ENCODE results near the gene PPP1R27.
"Not testable (repeated sequence)": the region's sequence is repeated elsewhere in the genome, so short reads cannot be mapped to it uniquely, and the experiment has no call there.

PPP1R27 gene

DNA sequence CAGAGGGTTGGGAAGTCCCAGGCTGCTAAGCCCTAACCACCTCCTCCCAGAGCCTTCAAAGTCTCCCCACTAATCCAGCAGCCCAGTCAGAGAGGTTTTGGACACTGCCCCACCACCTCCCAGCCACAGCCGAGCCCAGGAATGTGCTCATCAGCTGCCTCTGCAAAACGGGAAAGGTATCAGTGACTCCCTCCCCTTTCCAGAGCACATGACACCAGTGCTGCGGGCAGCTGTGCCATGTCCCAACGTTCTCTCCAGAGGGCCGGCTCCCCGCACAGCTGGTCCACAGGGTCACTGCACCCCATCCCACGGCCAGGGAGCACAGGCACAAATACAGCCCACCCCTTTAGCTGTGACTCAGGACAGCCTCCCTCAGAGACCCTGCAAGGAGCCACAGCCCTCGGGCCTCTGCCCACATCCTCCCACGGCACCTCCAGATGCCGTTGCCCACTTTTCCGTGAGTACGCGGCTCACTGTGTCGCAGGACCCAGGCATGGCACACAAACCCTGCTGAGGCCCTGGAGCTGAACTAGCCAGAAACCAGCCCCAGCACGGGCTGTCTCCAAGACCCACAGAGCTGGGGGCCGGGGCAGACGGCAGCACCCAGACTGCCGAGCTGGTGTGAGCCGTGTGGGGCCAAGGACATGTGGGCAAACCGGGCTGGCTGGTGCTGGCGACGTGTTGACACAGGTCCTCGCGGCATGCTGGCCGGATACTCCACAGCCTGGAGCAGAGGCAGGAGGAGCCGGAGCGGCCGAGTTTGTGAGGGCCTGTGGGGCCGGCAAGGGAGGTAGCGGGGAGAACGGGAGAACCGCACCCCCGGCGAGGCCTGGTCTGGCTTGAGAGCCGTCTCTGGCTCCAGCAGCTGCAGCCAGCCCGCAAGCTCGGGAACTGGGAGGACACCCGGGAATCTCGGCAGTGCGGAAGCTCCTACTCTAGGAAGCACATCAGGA, 6.3 kb upstream of the PPP1R27 start:
- no peak for DNase-seq (ENCODE audit: low read depth)

DNA sequence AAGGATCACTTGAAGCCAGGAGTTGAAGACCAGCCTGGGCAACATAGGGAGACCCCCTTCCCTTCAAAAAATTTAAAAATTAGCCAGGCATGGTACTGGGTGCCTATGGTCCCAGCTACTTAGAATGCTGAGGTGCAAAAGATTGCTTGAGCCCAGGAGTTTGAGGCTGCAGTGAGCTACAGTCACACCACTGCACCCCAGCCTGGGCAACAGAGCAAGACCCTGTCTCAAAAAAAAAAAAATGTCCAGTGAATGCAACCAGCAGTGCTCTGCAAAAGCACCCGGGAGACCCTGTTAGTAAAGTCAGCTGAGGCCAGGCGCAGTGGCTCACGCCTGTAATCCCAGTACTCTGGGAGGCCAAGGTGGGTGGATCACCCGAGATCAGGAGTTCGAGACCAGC, 5.2 kb upstream of the PPP1R27 start:
- DNase-seq (ENCODE audit: low read depth) = not testable (repeated sequence)

DNA sequence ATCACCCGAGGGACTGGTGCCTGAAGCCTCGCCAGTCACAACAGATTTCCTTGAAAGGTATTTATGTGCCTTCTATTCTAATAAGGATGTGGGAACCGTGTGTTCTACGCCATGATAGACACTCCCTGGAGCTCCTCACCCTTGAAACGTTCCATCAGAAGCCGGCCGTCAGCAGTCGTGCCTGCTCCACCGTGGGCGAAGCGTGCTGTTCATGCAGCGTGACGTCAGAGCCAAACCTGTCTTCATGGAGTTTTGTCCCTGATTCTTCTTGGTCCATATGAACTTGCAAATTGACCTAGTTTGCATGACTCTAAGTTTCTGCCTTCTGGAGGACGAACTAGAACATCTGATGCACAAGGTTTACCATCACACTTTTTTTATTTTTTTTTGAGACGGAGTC, 4.5 kb upstream of the PPP1R27 start:
- no peak for DNase-seq (ENCODE audit: low read depth)

DNA sequence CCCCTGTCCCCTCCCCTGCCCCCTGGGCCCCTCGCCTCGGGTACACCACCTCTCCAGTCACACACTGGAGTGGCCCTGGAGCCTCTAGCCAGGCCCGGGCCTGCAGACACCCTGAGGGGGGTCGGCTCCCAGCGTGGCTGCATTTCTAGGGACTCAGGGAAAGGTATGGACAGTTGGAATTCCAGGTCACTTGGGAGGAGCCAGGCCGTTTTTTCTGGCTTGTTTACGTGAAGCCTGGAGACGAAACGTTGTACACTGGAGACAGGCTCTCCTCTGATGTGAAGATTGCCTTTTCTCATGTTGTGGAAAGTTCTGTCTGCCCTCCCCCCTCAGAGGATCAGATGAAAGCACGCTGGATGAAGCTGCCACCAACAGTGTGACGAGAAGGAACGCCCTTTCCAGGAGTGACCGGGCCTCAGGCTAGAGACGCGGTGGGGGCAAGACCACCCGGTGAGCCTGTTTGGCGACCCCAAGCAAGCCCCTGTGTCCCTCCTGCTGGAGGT, 4.0 kb upstream of the PPP1R27 start:
- DNase-seq (ENCODE audit: low read depth) = no peak

DNA sequence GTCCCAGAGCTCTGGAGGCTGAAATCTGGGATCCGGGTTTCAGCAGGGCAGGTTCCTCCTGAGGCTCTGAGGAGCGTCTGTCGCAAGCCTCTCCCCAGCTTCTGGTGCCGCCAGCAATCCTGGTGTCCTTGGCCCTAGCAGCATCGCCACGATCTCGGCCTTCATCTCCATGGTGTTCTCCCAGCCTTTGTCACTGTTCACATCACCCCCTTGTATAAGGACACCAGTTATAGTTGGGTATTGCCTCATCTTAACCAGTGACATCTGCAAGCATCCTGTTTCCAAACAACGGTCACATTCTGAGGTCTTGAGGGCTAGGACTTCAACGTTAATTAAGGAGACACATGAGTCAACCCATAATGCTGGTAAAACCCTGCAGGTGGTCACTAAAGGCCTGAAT, 2.8 kb upstream of the PPP1R27 start:
- no peak for DNase-seq (ENCODE audit: low read depth)

DNA sequence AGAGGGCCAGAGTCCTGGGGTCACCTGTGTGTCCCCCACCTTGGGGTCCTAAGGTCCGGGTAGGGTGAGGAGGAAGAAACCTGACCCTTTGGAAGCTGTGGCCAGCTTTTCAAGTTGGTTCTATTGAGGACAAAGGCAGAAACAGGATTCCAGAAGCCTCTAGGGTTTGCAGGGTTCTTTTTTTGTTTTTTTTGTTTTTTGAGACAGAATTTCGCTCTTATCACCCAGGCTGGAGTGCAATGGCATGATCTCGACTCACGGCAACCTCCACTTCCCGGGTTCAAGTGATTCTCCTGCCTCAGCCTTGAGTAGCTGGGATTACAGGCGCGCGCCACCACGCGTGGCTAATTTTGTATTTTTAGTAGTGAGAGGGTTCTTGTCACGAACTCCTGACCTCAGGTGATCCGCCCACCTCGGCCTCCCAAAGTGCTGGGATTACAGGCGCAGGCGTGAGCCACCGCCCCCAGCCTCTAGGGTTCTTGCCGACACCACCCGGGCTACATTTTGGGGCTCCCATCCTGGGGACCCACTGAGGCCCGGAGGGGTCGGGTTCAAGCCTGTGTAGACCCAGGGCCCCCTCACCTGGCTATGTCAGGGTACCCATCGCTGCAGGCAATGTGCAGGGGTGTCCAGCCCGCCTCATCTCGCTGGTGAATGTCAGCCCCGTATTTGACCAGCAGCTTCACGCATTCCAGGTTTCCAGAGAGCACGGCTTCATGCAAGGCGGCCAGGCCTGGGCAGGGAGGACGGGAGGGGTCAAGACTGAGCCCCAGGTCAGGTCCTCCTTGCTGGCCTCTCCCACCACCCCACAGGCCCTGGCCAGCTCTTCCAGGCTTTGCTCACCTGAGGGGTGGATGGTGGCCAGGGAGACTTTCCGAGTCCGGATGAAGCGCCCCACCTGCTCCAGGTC, 674 bp downstream of the PPP1R27 start:
- DNase-seq (ENCODE audit: low read depth) = no peak

DNA sequence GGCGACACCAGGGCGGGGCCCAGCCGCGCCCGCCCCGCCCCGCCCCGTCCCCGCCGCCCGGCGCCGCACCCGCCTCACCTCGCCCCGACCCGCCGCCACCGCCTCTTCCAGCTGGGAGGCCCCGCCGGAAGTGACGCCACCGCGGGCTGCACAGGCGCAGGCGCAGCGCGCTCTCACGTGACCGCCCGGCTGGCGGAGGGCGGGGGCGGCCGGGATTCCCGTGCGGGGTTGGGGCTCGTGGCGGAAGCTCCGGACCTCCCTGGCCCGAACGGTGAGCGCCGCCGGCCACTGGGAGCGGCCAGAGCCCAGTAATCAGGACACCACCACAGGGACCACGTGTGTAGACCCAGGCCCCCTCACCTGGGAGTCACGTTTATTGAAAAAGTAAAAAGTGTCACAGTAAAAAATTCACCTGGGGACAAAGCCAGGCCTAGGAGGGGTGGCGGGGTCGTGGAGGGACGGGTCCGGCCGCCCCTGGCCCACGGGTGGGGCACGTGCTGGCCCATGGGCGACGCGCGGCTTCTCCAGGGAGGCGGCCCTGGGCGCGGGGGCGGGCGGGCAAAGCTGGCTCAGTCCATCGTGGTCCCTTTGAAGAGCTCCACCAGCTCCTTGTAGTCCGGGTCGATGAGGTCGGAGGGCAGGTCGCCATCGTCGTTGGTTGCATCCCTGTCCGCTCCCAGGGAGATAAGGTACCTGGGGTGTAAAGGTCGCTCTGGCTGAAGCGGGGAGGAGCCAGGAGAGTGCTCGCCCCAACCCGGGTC, 1.5 kb downstream of the PPP1R27 start, which contains the start of gene MCRIP1:
Gene MCRIP1 (minus strand): TSS at position 132 of the 761 bp plus-strand sequence. CDS start 8,785 bp downstream, outside the sequence.
- peak; percentile 96 for DNase-seq (ENCODE audit: low read depth)

DNA sequence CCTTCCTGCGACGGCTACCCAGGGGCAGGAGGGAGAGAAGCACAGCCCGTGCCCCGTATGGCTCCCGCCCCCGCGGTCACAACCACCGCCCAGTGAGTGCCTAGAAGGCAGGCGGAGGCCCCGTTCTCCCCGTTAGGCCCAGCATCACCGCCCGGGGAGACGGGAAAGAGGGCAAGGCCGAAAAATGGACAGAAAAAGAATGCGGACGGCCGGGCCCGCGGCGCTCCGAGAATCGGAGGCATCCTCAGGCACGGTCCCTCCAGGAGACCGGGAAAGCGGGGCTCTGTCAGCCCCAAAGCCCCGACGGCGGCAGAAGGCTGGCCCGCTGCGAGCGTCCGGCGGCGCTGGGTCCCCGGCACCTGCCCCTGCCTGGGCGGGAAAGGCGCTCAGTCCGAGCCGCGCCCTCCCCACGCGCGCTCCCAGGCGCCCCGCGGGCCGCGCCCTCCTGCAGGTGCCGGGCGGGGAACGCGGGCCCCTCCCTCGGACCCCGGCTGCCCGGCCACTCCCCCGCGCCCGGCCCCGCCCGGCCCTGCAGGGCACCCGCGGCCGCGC, 2.2 kb downstream of the PPP1R27 start:
- DNase-seq (ENCODE audit: low read depth) = no peak

DNA sequence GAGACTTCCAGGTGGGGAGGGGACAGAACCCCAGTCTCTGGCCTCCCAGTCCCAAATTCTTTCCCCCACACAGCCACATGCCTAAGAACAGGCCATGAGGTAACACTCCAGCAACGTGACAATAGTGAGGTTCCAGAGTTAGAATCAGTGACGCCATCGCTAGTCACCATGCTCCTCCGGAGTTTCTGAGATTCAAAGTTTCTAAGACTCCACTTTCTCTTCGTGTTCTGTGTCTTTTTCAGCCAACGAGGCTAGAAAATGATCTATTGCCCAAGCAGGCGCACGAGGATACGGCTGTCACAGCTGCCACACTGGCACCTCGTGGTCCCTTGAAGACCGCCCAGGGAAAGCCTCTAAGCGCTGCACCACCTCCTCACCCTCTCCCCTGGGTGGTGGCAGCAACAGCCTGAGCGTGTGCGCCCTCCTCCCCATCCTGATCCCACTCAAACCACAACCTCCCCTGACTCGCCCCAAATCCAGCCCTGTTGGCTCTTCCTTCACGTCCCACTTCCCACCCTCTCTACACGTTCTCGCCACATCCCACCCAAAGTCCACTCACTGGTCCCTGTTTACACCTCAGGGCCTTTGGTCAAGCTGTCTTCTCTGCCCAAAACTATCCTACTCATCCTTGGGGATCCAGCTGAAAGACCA, 2.8 kb downstream of the PPP1R27 start:
- peak; percentile 27 for DNase-seq (ENCODE audit: low read depth)

DNA sequence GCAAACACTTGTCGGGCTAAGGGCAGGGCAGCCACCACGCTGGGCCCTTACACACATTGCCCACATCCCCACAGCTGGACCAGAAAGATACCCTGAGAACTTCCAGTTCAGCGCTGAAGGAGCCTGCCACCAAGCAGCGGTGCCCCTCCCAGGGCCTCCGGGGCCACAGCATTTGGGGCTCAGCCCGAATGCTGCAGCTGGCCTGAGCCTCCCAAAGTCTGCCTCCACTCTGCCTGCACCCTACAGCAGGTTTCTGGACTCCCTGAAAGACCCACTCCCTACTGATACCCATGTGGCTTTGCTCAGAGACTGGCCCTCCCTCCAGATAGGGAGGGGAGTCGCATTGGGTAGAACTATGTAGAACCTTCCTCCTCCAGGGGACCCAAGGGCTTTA, 3.3 kb downstream of the PPP1R27 start:
- DNase-seq (ENCODE audit: low read depth) = no peak

DNA sequence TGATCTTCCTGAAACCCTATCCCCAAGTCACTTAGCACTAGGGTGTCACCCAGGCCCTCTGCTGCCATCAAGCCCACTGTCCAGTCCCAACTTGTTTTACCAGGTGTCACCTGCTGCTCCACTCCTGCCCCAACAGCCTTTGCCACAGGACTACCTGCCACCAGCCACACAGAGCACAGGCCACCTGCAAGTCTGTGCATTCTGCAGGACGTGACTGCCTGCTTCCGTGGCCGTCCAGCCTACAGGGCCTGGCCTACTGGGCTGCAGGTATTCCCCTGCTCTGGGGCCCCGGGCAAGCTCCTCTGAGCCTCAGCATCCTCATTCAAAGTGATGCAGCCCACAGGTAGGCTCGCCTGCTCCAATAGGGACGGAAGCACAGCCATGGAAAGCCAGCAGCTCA, 5.0 kb downstream of the PPP1R27 start:
- no peak for DNase-seq (ENCODE audit: low read depth)

DNA sequence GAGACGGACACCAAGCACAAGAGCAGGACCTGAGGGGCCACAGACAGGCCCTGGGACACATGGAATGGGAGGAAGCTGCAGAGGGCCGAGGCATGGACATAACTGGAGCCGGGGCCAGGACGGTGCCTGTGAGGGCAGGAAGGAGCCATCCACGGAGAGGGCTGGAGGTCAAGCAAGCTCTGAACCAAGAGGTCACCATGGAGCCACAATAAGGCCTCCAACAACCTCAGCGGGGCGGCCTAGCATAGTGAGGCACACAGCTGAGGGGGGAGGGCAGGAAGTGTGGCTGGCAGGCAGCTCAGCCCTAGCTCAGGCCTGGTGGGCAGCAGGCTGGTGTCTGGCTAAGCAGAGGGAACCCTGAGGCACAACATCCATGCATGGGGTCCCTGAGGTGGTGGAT, 6.2 kb downstream of the PPP1R27 start:
- DNase-seq (ENCODE audit: low read depth) = no peak

DNA sequence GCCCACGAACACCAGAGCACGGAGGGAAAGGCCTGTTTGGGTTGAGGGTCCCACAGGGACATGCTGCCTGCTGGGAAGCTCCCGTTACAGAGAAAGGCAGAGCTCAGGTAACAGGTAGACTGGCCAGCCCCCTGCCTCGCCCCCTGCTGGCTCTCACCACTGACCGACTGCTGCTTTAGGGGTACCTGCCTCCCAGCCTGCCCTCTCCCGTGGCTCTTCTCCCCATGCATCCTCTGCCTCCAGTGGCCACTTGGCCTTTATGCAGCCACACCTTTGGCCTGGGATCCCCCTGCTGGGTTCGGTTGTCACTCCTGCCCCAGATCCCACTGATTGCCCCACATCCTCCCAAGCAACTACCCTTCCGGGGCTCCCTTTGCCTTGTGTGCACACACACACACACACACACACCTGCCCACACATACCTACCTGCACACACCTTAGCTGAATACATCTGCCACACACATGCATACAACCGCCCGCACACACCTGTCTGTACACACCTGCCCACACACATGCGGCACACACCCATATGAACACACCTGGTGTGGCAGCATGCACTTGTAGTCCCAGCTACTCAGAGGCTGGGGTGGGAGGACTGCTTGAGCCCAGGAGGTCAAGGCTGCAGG, 8.9 kb downstream of the PPP1R27 start:
- no peak for DNase-seq (ENCODE audit: low read depth)

DNA sequence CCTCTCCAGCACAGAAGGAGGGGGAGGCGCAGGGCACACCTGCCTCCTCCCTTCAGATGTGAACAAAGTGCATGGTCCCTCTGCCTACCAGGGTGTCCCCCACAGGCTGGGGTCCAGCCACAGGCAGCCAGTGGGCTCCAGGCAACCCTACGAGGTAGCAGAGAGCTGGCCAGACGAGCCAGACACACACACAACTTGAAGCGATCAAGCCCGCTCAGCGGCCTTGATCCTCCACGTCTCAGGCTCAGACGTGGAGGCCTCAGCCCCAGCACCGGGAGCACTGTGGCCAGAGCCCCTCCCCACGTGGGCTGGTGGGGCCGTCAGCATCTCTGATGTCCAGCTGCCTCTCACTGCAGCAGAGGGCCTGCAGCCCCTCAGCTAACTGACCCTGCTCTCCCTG, 10.3 kb downstream of the PPP1R27 start:
- DNase-seq (ENCODE audit: low read depth) = no peak

DNA sequence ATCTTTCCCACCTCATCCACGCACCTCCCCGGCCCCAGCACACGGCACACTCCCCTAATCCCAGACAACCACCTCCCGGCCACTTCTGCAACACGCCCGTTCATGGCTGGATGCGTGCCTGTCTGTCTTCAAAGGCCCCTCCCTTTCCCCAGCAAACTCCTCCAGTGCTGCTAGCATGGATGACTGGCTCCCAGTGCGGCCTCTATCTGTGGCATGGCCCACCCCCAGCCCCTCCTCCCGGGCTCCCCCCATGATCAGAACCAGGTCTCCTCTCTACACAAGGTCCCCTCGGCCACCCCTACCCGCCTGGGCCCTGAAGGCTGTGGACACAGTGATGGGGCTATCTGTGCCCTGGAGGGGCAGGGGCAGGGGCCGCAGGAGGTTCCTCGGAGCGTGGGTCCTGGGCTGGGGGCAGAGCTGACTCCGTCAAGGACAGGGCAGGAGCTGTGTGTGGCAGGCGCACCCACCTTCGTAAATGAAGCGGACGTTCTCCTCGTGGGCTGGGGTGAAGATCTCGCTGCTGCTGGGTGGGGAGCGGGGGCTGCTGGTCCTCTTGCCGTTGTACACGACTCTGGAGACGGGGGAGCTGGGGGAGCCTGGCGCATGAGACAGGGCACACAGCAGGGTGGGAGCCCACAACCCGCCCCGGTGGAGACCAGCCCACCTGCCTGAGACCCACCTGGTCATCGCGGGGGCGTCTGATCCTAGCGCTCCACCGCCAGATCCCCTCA, 10.9 kb downstream of the PPP1R27 start:
- no peak for DNase-seq (ENCODE audit: low read depth)

DNA sequence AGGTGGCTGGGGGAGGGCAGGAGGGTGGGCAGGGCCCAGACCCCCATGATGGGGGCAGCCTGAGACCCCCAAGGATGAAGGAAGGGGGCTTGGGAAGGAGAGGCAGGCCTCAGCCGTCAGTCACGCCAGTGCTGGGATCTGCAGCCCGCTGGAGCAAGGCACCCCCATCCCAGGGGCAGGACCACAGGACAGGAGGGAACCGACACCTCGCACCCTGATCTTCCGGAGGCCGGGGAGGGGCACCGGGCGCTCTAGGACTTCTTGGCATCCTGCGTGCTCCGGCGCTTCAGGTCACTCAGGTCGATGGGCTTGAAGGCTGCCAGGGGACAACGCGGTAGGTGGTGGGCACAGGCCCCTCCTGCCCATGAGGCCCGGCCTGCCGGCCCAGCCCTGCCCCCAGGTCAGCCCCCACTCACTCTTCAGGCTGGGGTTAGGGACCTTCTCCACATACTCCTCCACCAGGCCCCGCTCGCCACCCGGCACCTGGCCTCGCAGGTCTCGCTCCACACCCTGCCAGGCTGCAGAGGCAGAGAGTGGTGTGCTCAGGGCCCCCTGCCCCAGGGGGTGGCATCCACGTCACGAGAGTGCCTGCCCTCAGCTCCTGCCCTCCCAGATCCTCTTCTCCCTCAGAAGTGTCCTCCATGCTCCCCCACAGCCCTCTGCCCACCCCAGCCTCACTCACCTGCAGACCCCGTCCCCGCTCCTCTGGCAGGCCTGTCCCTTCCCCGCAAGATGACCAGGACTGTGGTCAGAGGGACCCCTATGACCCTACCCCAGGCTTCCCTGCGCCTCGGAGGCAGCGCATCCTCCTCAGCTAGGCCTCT, 11.6 kb downstream of the PPP1R27 start:
- no peak for DNase-seq (ENCODE audit: low read depth)

DNA sequence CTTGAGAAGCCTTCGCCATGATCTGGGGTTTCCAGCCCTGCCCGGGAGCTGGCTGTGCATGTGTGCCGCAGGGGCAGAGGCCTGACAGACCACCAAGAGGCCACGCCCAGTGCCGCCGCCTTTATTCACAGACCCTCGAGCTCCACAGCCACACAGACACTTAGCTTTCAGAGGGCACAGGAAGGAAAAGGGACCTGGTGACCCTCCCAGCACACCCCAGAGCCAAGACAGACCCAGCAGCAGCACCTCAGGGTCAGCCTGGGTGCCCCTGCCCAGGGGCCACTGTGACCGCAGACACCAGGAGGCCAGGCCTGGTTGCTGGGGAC, 12.6 kb downstream of the PPP1R27 start:
- DNase-seq (ENCODE audit: low read depth) = no peak

DNA sequence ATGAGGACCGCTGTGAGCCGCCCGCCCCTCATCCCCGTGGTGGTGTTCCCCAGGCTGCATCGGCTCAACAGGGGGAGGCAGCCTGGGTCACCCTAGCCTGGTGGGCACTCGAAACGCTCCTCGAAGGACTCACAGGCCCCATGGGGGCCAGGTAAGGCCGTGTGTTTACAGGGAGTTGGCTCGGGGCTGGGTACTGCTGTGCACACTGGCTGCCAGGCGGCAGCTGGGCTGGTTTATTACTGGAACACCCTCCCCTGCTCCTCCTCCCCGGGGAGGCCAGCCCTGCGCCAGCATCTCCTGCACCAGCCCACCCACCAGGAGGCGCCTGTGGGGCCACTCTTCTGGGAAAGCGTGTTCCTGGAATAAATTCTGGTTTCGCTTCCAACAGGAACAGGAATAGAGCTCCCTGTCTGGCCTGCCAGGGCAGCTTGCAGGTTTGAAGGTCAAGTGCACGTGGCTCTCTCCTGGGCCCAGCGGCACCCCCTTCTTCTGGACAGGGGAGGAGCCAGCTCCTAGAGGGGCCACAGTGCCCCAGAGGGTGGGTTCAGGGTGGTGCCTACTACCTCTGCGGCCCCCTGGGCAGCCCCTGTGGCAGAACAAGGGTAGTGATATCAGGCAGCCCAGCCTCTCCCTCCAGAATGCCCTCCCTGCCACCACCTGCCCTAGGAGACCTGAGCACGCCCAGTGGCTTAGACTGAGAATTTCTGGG, 13.1 kb downstream of the PPP1R27 start:
- no peak for DNase-seq (ENCODE audit: low read depth)
